ENCODE measurements around the gene CTSO. TPM values are rescaled to one million over a fixed set of nuclear protein-coding genes. Genes with fewer than 3 reads are reported as not detected.

Gene CTSO, protein sequence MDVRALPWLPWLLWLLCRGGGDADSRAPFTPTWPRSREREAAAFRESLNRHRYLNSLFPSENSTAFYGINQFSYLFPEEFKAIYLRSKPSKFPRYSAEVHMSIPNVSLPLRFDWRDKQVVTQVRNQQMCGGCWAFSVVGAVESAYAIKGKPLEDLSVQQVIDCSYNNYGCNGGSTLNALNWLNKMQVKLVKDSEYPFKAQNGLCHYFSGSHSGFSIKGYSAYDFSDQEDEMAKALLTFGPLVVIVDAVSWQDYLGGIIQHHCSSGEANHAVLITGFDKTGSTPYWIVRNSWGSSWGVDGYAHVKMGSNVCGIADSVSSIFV
- 7.2 TPM for polyA plus RNA-seq (2012; ENCODE audit: missing spikeins)

DNA sequence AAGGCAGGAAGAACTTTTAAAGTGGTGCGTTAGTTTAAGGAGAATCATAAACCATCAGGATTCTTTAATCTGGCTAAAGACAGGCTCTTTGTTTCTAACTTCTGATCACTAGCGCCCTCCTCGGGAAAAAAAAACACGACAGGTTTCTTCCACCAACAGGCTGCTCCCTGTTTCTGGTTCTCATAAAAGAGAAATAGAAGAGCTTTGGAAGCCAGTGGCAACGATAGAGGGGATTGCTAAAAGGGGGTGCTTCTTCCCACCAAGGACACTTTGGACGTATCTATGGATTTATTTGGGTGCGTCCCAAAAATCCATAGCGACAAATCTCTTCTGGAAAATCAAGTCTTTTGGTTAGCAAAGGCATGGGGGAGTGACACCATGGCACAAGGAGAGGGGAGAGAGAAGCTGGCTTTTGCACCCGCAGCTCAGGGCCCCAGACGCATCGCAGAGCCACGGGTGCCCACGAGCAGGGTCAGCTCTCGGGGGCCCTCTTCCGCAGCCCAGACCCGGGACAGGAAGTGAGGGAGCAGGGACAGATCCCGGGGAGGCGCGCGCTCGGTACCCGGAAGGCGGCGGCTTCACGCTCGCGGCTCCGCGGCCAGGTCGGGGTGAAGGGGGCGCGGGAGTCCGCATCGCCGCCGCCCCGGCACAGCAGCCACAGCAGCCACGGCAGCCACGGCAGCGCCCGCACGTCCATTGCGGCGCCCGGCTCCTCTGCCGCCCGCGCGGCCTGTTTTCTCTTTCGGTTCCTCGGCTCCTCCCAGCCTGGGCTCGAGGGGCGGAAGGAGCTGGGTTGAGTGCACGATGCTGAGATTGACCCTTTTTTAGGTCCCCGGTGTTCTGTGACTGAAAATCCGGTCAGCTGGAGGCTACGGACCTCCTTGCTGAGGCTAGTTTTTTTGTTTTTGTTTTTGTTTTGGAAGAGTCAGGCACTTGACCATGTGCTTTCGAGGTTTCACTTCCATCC lies at the start of gene CTSO:
TSS of gene CTSO (minus strand) at position 716 of the 967 bp plus-strand sequence. CDS start at position 697, 19 bp downstream.
- FAIRE-seq (peak; percentile 98), DNase-seq (ENCODE audit: insufficient read length) (peak; percentile 39)
- TF ChIP-seq POLR2A (IDR thresholded peaks at IDR 0.05; ENCODE audit: low read depth, low read length), result peak; percentile 91
- peak; percentile 71 for TF ChIP-seq POLR2AphosphoS5 (IDR thresholded peaks at IDR 0.05; ENCODE audit: low read depth, low read length)
- no peak for TF ChIP-seq TAF1 (IDR thresholded peaks at IDR 0.05; ENCODE audit: borderline replicate concordance, low read depth, low read length)

DNA sequence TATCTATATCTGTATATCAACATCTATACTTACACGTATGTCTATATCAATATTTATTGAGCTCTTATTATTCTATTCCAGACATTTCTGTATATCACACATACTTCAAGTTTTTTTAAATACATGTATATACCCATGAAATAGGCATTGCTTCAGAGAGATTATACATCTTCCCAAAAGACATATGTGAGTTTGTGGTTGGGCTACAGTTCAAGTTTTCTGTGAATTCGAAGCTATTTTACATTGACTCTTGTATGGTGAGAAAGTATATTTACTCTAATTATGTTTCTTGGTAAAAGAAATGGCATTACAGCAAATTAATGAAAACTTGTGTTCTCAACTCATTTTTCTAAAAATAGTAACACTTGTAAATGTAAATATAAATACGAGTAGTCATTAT lies 46.8 kb upstream of the CTSO start:
- FAIRE-seq, result no peak
- DNase-seq (ENCODE audit: insufficient read length), result no peak
- TF ChIP-seq TAF1 (IDR thresholded peaks at IDR 0.05; ENCODE audit: borderline replicate concordance, low read depth, low read length) (no peak), POLR2A (IDR thresholded peaks at IDR 0.05; ENCODE audit: low read depth, low read length) (no peak), POLR2AphosphoS5 (IDR thresholded peaks at IDR 0.05; ENCODE audit: low read depth, low read length) (no peak)

- TF ChIP-seq POLR2A (IDR thresholded peaks at IDR 0.05; ENCODE audit: low read depth, low read length) (no peak), POLR2AphosphoS5 (IDR thresholded peaks at IDR 0.05; ENCODE audit: low read depth, low read length) (no peak), TAF1 (IDR thresholded peaks at IDR 0.05; ENCODE audit: borderline replicate concordance, low read depth, low read length) (no peak)
- FAIRE-seq (no peak), DNase-seq (ENCODE audit: insufficient read length) (no peak)
These were observed 46.1 kb upstream of the CTSO start for GRCh38 chr4:155999725-156000124.

GRCh38 chr4:155995069-155995468 lies 41.4 kb upstream of the CTSO start:
- FAIRE-seq, result no peak

GRCh38 chr4:155984106-155984797 lies 30.6 kb upstream of the CTSO start:
- DNase-seq (ENCODE audit: insufficient read length), result no peak
- FAIRE-seq, result no peak

More at GRCh38 chr4:155995069-155995468, 41.4 kb upstream of the CTSO start:
- DNase-seq (ENCODE audit: insufficient read length), result no peak
- TF ChIP-seq TAF1 (IDR thresholded peaks at IDR 0.05; ENCODE audit: borderline replicate concordance, low read depth, low read length) (no peak), POLR2A (IDR thresholded peaks at IDR 0.05; ENCODE audit: low read depth, low read length) (no peak), POLR2AphosphoS5 (IDR thresholded peaks at IDR 0.05; ENCODE audit: low read depth, low read length) (no peak)

GRCh38 chr4:155982736-155983385 lies 29.2 kb upstream of the CTSO start:
- TF ChIP-seq POLR2A (IDR thresholded peaks at IDR 0.05; ENCODE audit: low read depth, low read length) (no peak), TAF1 (IDR thresholded peaks at IDR 0.05; ENCODE audit: borderline replicate concordance, low read depth, low read length) (no peak)
- DNase-seq (ENCODE audit: insufficient read length), result no peak
- no peak for FAIRE-seq

More at GRCh38 chr4:155984106-155984797, 30.6 kb upstream of the CTSO start:
- no peak for TF ChIP-seq POLR2AphosphoS5 (IDR thresholded peaks at IDR 0.05; ENCODE audit: low read depth, low read length)
- no peak for TF ChIP-seq TAF1 (IDR thresholded peaks at IDR 0.05; ENCODE audit: borderline replicate concordance, low read depth, low read length)
- no peak for TF ChIP-seq POLR2A (IDR thresholded peaks at IDR 0.05; ENCODE audit: low read depth, low read length)

GRCh38 chr4:155978810-155979209 lies 25.1 kb upstream of the CTSO start:
- FAIRE-seq, result no peak
- TF ChIP-seq TAF1 (IDR thresholded peaks at IDR 0.05; ENCODE audit: borderline replicate concordance, low read depth, low read length) (no peak), POLR2AphosphoS5 (IDR thresholded peaks at IDR 0.05; ENCODE audit: low read depth, low read length) (no peak), POLR2A (IDR thresholded peaks at IDR 0.05; ENCODE audit: low read depth, low read length) (no peak)

DNA sequence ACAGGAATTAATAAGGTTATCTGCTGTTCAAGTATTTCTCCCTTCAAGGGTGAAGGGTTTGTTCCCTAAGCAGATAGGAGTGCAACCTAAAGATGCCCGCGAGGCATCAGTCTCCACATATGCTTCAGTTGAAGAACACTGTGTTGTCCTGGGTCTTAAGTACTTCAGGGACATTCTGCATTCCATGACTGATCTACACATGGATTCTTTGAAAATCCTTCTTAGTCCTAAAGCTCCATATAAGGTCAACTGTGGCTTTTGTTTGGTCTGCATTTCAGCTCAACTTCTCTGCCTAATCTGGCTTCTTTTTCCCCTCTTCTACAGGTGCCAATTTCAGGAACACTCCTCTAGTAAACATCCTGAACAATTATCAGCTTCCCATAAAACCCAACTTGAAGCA lies 21.8 kb upstream of the CTSO start:
- DNase-seq (ENCODE audit: insufficient read length) (no peak), FAIRE-seq (no peak)
- TF ChIP-seq POLR2A (IDR thresholded peaks at IDR 0.05; ENCODE audit: low read depth, low read length) (no peak), TAF1 (IDR thresholded peaks at IDR 0.05; ENCODE audit: borderline replicate concordance, low read depth, low read length) (no peak), POLR2AphosphoS5 (IDR thresholded peaks at IDR 0.05; ENCODE audit: low read depth, low read length) (no peak)

More at GRCh38 chr4:155978810-155979209, 25.1 kb upstream of the CTSO start:
- DNase-seq (ENCODE audit: insufficient read length), result no peak

DNA sequence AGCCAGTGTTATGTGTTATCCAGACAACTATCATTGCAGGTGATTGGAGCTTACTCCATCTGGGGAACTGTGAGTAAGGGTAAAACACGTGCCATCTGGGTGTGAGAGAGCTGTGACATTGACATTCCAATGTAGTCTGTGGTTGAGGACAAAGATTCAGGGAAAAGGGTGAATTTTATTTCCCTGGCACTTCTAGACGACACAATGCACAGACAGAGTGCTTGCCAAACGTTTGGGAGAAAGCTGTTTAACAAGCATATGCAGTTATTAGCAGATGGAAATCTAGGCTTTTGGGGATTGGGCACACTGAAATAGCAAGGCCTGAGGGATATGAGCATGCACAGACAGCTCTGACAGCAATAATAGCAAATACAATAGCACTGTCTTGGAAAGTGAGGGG lies 21.3 kb upstream of the CTSO start:
- TF ChIP-seq POLR2A (IDR thresholded peaks at IDR 0.05; ENCODE audit: low read depth, low read length) (no peak), TAF1 (IDR thresholded peaks at IDR 0.05; ENCODE audit: borderline replicate concordance, low read depth, low read length) (no peak), POLR2AphosphoS5 (IDR thresholded peaks at IDR 0.05; ENCODE audit: low read depth, low read length) (no peak)
- FAIRE-seq (no peak), DNase-seq (ENCODE audit: insufficient read length) (no peak)

- FAIRE-seq (peak; percentile 90), DNase-seq (ENCODE audit: insufficient read length) (no peak)
- no peak for TF ChIP-seq POLR2A (IDR thresholded peaks at IDR 0.05; ENCODE audit: low read depth, low read length)
- TF ChIP-seq TAF1 (IDR thresholded peaks at IDR 0.05; ENCODE audit: borderline replicate concordance, low read depth, low read length), result no peak
- no peak for TF ChIP-seq POLR2AphosphoS5 (IDR thresholded peaks at IDR 0.05; ENCODE audit: low read depth, low read length)
These were observed 20.7 kb upstream of the CTSO start for GRCh38 chr4:155974476-155974749.
